ENCODE data around the gene KCND3.
A peak's percentile ranks its signal among the peaks of the same experiment; 100 is the strongest.
"Not testable (repeated sequence)": the region's sequence is repeated elsewhere in the genome, so short reads cannot be mapped to it uniquely, and the experiment has no call there.

KCND3 gene

GRCh38 chr1:111743679-111744101 is 245.8 kb downstream of the KCND3 start:
- no peak for DNase-seq (ENCODE audit: low read depth)

GRCh38 chr1:111742938-111743549 is 246.4 kb downstream of the KCND3 start:
- DNase-seq (ENCODE audit: low read depth) = no peak

- not testable (repeated sequence) for DNase-seq (ENCODE audit: low read depth)
Measured at GRCh38 chr1:111742292-111742691, 247.2 kb downstream of the KCND3 start.

- no peak for DNase-seq (ENCODE audit: low read depth)
Measured at GRCh38 chr1:111739925-111740765, 249.3 kb downstream of the KCND3 start.

- DNase-seq (ENCODE audit: low read depth) = peak; percentile 64
Measured at GRCh38 chr1:111739194-111739924, 250.1 kb downstream of the KCND3 start, which contains the start of gene INKA2. Gene INKA2, minus strand, starts transcription at chr1:111739395. Its CDS starts 153 bp downstream, at chr1:111739242.

GRCh38 chr1:111738436-111739193 is 250.9 kb downstream of the KCND3 start:
- DNase-seq (ENCODE audit: low read depth) = peak; percentile 29

- DNase-seq (ENCODE audit: low read depth) = no peak
Measured at GRCh38 chr1:111738133-111738435, 251.4 kb downstream of the KCND3 start.

GRCh38 chr1:111737216-111738132 is 252.0 kb downstream of the KCND3 start:
- DNase-seq (ENCODE audit: low read depth) = no peak

GRCh38 chr1:111736548-111737215 is 252.8 kb downstream of the KCND3 start:
- no peak for DNase-seq (ENCODE audit: low read depth)

- no peak for DNase-seq (ENCODE audit: low read depth)
Measured at GRCh38 chr1:111735858-111736544, 253.5 kb downstream of the KCND3 start.

- no peak for DNase-seq (ENCODE audit: low read depth)
Measured at GRCh38 chr1:111735321-111735720, 254.1 kb downstream of the KCND3 start.

GRCh38 chr1:111734856-111735255 is 254.6 kb downstream of the KCND3 start:
- DNase-seq (ENCODE audit: low read depth) = no peak

- DNase-seq (ENCODE audit: low read depth) = no peak
Measured at GRCh38 chr1:111734426-111734825, 255.0 kb downstream of the KCND3 start.

GRCh38 chr1:111733992-111734341 is 255.5 kb downstream of the KCND3 start:
- no peak for DNase-seq (ENCODE audit: low read depth)

GRCh38 chr1:111733183-111733991 is 256.1 kb downstream of the KCND3 start:
- no peak for DNase-seq (ENCODE audit: low read depth)

- no peak for DNase-seq (ENCODE audit: low read depth)
Measured at GRCh38 chr1:111732718-111733117, 256.8 kb downstream of the KCND3 start.

GRCh38 chr1:111731956-111732355 is 257.5 kb downstream of the KCND3 start:
- DNase-seq (ENCODE audit: low read depth) = no peak

- DNase-seq (ENCODE audit: low read depth) = no peak
Measured at GRCh38 chr1:111730706-111731105, 258.8 kb downstream of the KCND3 start.

All from stimulated activated CD8-positive, alpha-beta memory T cell treated with anti-CD3 and anti-CD28 coated beads, Interleukin-12 subunit alpha, Interleukin-12 subunit beta, amount 100 ng/mL, for 4 hours (primary cell).